GM21717 (cell line): ENCODE results near the gene CORO2B.
"Not testable (repeated sequence)": the region's sequence is repeated elsewhere in the genome, so short reads cannot be mapped to it uniquely, and the experiment has no call there.

Experiments
- ATAC-seq: cut with Tn5 transposase; IDR thresholded peaks from one replicate; pipeline ENCODE4 v1.9.1; 2021; ENCODE audit warnings: mild to moderate bottlenecking, moderate library complexity; ENCODE audit not compliant: unreplicated experiment

CORO2B gene

DNA sequence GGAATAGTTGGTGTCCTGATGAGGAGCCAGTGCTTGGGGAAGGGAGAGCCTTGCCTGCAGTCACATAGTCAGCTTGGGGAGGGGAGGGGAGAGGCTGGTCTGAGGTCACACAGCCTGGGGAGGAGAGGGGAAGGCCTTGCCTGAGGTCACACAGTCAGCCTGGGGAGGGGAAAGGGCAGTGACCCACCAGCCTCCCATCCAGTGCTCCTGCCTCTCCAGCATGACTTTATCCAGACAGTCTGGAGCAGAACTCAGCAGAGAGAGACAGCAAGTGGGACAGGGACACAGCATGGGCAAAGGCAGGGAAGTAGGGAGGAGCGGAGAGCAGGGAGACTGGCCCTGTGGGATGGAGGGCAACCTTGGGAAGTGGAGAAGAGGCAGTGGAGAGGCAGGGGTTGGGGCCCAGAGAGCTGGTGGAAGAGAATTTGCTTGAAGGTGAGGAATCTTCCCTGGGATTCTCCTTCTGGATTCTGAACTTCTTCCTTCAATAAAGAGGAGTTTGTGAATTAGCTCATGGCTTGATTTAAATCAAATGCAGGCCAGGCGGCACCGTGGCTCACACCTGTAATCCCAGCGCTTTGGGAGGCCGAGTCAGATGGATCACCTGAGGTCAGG is 64.5 kb downstream of the CORO2B start:
- ATAC-seq = no peak

DNA sequence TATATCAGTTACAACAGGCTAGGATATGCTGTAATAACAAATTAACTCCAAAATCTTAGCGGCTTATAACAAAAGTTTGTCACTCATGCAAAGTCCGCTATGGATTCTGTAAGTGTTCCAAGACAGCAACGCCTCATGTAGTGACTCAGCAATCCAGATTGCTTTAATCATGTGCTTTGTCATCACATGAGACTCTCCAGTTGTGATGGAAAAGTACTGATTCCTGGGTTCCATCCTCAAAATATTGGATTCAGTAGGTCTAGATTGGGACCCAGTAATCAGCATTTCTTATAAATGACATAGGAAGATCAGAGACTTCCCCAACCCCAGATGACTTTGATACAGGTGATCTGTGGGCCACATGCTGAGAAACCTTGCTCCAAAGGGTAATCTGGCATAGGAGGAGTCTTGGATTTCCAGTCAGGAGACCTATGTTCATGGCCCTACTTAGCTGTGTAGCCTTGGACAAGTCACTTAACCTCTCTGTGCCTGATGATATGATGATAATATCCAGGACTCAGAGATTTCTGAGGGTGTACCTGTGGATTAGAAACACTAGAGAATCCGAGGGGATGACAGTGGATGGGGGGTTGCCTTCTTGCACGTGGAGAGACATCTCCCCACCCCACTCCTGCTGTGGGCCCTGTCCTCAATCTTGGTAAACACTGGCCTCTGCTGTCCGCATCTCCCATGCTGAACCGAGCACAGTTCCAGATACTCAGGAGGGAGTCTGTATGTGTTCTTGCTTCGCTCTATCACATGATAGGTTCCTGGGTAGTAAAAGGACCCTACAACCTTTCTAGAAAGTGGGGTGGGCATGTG is 65.5 kb downstream of the CORO2B start:
- ATAC-seq = no peak

DNA sequence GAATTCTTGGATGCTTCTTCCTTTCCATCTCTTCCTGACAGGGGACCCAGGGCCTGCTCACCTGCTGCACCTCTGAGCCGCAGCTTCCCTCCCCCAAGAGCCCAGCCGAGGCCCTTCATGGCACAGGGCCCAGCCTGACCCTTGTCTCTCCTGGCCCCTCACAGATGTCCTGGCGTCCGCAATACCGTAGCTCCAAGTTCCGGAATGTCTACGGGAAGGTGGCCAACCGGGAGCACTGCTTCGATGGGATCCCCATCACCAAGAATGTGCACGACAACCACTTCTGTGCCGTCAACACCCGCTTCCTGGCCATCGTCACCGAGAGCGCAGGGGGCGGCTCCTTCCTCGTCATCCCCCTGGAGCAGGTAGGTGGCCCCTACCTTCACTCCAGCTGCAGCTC is 66.2 kb downstream of the CORO2B start:
- ATAC-seq = no peak

DNA sequence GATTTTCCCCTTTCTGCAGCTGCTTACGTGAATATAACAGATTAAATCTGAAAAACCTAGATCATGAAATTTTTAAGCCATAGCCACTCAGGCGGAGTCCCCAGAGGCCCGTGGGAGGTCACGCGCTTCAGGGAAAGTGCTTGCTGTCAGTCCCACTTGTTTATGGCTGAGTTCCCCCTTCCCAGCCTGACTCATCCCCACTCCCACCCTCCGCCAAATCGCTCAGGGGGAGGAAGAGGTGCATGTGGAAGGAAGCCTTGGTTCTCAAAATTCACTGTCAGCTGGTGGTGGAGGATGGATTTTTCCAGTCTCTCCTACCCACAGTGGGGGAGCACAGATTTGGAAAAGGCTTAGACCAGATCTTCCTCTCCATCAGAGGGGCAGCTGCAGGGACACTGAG is 67.4 kb downstream of the CORO2B start:
- no peak for ATAC-seq

DNA sequence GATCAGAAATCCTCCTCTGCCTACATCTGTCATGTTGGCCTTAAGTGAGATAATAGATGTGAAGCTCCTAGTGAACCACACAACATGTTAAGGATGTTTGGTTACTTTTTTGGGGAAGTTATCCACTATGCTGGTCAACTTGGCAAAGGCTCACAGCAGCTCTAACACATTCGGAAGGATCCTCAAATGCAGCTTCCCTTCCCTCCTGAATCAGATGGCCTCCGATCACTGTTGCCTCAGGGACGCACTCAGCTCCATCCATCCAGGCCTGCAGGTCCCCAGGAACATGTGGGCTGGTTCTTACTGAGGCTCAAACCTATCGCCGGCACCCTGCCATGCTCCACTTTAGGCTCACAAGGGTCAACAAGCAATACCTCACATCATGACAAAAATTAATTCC is 67.9 kb downstream of the CORO2B start:
- no peak for ATAC-seq

DNA sequence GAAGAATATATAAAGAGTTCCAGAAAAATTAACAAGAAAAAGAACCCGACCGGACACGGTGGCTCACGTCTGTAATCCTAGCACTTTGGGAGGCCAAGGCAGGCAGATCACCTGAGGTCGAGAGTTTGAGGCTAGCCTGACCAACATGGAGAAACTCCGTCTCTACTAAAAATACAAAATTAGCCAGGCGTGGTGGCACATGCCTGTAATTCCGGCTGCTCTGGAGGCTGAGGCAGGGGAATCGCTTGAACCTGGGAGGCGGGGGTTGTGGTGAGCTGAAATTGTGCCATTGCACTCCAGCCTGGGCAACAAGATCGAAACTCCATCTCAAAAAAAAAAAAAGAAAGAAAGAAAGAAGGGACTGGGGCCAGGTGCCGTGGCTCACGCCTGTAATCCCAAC is 68.6 kb downstream of the CORO2B start:
- not testable (repeated sequence) for ATAC-seq

DNA sequence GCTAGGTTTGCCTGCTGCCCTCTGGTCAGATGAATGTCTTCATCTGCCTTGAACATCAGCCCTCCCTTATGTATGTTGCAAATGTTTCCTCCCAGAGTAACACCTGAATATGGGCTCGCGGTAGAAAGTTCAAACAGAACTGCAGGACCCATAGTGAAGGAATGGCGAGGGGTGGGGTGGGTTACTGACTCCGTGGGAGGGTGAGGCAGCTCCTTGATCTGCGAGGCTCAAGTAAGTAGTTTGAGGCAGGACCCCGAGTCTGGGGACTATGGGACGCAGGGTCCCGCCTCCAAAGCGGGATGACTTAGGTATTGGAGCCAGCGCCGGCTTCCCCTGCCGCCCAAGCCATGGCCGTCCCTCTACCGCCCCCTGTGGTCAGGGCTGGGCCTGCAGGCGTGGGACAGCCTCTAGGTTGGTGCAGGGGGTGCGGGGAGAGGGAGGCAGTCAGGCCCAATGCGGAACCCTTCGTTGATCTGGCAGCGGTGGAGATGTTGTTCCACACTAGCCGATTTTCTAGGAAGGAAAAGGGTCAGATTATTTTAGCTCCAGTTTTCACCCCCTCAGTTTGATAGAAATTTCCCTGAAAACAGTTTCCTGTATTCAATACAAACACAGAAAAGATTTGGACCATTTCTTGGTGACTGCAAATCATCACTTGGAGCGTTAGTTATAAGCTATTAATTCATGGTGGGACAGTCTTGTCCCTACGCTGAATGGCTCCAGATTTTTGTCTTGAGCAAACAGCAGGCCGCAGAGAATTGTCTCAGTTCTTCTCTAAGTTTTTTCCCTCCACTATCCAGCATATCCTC is 72.3 kb downstream of the CORO2B start:
- no peak for ATAC-seq

DNA sequence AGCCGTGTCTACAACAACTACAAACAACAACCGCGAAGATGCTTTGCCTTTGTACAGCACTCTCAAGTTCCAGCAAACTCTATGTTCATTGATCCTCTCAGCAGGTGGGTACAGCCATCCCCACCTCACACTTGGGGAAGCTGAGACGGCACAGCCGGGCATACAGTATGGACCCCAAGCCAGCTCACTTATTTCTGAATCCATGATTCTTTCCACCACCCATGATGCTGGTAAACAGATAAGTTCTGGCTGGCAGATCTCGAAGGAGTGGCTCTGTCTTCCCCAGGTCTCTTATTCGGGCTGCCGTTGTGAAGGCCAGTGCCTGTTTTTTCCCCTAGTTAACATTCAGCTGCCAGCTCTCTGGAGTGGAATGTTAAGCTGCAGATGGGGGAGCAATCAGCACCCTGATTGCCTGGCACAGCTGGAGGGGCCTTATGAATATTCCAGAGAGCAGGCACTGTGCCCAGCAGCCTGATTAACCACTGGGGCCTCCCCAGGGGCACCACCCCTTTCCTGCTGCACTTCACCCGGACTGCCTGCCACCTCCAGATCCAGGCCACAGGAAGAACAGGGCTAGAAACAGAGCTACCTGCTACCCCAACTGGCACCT is 73.2 kb downstream of the CORO2B start:
- ATAC-seq = no peak

DNA sequence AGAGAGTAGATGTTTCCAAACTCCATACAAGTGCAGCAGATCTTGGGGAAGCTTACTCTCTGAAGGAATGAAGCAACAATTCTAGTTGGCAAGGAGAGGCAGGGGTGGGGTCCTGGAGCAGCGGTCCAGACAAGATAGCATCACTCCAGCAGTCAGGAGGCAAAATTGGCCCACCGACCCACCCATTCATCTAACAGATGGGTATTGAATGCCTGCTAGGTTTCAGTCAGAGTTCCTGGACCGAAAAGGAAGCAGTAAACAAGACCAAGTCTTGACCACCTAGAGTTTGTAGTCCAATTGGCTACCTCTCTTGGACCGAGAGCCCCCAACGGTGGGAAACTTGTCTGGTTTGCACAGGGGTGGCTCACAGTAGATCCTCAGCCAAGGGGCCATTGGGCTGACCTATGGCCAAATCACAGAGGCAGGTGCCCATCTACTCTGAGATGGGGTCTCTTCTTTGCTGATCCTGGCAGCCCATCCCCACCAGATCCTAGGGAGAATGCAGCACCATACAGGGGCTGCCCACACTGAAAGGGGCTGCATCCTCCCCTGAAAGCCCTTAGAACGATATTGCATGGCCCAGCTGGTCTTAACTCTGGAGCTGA is 74.3 kb downstream of the CORO2B start:
- no peak for ATAC-seq

DNA sequence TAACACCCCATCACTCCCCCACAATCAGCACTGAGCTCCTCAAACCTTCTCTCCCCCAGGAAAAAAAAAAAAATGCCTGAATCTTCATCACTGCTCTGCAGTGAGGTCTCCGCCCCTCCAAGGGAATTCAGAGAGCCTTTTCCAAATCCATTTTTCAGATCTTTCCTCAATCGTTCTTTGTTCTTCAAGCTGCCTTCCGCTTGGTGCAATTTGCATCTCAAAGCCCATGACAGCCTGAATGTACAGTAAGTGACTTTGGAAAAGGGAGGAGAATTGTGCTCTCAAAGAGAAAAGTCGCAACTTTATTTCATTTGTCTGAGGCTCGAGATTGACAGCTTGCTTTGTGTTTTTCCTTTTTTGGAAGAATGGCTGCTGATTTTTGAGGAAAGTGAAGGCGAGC is 75.0 kb downstream of the CORO2B start:
- no peak for ATAC-seq

DNA sequence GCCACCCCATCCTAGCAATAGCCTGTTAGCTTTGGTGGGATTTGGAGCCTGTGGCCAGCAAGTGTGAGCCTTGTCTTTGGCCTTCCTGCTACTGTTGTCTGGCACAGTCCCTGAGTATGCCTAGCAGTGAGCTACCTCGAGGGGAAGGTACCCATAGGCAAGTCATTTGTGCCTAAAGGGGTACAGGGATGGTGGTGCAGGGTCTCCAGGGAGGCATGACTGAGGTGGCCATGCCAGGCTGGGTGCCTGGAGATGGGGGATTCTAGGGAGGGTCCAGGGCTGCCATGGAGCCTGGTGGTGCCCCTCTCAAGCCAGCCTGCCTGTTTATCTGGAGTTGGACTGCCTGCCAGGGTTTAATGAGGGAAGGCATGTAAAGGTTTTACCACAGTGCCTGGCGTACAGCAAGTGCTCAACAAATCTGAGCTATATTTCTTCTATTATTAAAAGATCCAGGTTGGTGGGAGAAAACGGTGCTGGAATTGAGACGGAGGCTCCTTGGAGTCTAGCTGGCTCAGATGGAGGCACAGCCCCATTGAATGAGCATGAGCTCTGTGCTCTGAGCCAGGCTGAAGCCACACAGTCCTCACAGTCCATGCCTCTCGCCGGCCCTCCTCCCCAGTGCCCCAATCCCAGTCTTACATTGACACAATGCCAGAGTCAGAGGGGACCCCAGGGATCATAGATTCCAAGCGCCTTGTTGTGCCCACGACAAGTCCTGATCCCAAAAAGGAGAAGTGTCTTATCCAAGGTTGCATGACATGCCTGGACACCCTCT is 76.2 kb downstream of the CORO2B start:
- no peak for ATAC-seq

DNA sequence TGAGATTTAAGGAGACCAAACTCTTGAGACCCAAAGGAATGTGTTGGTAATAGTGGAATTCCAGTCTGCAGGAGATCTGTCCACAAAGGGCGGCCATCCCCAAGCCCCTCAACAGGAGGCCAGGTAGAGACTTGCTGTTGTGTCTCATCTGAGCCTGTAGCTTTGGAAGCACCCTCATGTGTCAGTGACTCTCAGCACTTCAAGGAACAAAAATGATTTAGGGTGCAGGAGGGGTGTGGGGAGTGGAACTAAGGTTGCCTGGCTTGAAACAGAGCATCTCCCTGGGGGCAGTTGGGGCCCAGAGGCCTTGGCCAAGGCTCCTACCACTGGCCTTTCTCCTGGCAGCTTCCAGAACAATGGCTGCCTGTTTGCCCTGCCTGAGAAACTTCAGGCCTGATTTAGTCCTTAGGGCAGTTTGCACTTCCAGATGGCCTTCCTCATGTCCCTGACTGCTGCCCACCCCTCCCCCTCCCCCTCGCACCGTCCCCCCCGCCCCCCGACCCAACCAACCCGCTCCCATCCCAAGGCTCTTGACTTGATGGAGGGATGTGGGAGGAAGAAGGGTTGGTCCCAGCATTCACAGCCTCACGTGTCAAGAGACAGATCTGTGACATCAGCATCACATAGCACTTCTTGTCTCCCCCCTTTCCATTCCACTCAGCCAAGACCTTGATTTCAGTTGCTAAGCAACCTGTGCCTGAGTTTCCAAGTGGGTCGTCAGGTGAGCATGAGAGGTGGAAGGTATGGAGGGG is 77.1 kb downstream of the CORO2B start:
- ATAC-seq = no peak

DNA sequence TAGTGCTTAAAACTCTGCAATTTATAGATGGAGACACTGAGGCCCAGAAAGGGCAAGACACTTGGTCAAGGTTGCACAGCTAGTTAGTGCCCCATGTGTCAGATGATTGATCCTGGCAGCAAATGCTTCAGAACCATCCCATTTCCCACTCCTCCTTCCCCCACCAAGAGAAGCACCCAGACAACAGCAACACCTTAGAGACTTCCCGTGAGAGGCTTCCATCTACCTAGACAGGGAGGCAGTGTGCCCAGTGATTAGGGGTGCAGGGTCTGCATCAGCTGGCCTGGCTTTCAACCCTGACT is 77.6 kb downstream of the CORO2B start:
- no peak for ATAC-seq

DNA sequence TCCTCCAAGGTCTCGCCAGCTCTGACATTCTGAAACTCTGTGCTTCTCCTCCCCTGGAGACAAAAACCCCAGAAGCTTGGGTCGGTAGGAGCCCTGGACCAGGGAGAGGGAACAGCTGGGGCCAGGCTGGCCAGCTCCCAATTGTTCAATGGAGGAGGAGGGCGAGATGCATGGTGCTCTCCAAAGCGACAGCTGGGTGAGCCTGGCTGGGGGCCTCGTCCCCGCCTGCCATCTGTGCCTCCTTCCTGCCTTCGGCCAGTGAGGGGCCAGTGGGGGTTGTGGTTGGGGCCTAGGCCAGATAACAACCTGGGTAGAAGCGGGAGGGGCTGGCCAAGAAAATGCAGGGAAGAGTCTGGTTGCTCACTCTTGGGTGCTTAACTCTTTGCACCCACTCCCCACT is 79.4 kb downstream of the CORO2B start:
- ATAC-seq = no peak

DNA sequence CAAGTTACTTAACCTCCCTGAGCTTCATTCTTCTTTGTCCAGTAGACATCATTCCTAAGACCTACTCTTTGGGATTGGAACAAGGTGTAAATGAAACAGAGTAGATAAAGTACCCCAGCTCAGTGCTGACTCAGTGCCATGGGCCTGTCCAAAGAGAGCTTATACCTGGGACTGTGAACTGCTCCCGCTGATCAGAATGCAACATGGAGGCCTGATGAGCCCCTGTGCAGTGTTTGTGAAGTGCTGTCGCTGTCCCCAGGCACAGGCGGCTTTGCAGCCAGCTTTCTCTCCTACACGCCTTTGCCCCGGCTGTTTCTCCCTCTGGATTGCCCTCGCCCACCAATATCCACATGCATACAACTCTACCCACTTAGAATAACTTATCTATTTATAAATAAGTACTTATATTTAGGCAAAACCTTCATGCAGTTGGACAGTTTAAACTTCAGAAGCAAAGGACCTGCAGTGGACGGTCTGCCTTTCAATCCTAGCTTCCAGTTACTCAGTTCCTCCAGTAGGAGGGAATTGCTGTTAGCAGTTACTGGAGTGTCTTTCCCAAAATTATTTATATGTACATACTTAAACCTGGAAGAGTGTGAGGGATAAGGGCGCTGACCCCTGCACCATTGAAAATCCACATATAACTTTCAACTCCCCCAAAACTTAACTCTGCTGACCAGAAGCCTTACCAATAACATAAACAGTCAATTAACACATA is 80.0 kb downstream of the CORO2B start:
- no peak for ATAC-seq

DNA sequence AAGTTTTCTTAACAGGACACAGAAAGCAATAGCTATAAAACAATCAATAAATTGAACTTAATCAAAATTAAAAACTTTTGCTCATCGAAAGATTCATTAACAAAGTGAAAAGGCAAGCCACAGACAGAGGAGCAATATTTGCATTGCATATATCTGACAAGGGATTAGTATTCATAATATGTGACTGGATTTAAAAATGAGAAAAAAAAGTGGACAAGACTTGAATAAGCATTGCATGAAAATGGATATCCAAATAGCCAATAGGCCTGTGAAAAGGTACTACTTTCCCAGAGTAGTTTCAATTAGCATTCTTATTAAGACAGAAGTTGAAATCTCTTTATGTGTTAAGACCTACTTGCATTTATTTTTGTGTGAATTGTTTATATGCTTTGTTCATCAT is 84.7 kb downstream of the CORO2B start:
- no peak for ATAC-seq

DNA sequence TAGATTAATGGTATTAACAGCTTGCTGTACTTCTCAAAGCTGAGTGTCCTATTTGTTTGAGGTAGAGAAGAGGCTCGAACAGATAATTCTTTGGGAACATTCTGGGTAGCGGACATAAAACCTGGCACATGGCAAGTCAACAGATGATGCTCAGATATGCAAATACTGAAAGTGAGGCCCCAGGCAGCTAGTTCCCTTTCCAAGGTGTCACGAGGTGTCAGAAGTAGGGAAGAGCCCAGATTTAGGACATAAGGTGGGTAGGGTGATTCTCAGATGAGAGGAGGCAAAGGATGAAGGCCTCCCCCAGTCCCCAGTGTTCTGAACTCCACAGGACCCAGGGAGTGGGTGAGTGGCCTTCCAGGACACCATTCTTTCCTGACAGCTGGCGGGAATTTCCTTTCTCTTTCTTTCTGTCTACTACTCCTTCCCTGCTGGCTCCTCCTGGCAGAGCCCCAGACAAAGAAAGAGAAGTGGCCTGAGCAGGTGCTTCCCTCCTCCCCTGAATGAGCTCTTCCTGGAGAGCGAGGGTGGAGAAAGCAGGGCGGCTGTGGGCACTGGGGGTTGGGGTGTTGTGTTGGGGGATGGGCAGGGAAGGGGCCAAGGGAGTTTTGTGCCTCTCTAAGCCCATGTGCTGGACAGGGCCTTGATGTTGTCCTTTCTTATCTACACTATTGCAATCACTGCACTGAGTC is 87.5 kb downstream of the CORO2B start:
- no peak for ATAC-seq

DNA sequence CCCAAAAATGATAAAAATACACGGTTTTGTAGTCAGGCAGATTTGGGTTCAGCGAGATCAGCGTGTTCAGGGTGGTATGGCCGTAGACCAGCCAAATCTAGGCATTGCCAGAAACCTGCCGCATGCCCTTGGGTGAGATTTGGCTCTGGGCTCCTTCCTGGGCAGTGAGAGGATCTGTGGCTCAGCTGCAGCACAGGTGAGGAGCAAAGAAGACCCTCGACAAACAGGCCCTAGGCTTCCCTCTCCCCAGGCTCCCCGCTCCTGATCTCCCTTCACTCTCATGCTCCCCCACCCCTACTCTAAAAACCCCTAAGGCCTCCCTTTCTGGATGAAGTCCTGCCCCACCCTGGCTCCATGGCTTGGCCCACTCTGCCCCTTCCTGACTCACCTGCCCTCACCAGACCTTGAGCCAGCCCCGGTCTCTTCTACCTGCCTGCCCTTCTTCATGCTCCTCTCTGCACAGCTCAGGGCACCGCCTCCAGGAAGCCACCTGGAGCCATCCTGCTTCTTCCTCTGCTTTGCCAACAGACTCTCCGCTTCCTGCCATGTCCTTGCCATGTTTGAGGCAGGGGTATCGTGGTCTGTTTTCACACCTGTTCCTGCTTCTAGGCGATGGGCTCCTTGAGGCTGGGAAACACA is 88.1 kb downstream of the CORO2B start:
- no peak for ATAC-seq
